ENCODE measurements around the gene NUMB.

The NUMB gene

DNA sequence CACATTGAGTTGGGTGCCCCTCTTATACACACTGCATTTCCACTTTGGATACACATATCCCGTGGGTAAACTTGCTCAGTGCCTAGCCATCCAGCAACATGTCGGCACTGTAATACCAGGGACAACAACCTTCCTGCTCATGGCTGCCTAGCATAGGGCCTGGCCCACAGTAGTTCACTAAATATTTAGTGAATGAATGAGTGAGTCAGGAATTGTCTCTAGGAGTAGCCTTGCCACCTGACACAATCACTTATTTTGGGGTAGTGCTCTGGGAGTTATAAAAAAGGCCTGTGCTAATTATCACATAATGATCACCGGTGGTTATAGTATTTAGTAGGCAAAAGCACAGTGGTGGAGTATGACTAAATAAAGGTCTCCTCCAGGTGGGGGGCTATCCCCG, 8.5 kb upstream of the NUMB start:
- no peak for TF ChIP-seq CTCF (IDR thresholded peaks at IDR 0.05; ENCODE audit: control insufficient read depth, extremely low read depth, insufficient read depth)
- DNase-seq (ENCODE audit: low read depth) = no peak
- no peak overlapping the region for H3K4me3 ChIP-seq (ENCODE audit: low read depth, low read length)

DNA sequence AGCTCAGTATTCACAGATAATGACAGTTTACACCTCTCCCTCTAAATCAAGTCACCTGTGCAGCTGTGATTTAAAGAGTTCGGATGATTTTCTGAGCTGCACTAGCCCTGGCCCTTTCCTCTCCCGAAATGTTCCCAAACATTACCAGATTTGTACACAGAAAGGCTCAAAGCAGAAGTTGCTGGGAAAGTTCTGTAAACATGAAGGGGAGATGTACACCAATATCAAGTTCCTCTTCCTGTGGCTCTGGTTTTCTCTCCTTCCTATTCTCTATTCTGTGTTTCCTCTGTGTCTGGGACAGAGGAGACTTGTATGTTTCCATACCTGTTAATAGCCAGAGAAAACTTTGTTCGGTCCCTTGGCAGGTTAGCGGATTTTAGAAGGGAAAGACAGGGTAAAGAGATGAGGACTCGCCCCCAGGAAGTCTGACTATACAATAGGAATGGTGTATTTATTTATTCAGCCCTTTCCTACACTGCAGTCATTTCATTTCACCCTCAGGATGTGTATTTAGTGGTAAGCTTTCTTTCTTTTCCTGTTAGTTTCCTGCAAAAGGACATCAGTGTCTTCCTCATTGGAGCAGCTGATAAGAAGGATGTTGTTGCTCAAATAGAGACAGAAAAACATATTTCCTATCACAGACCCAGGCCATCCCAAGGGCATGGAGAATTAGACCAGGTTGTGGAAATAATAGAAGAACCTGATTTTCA, 7.6 kb upstream of the NUMB start:
- DNase-seq (ENCODE audit: low read depth) = no peak
- H3K4me3 ChIP-seq (ENCODE audit: low read depth, low read length) = no peak overlapping the region
- no peak for TF ChIP-seq CTCF (IDR thresholded peaks at IDR 0.05; ENCODE audit: control insufficient read depth, extremely low read depth, insufficient read depth)

DNA sequence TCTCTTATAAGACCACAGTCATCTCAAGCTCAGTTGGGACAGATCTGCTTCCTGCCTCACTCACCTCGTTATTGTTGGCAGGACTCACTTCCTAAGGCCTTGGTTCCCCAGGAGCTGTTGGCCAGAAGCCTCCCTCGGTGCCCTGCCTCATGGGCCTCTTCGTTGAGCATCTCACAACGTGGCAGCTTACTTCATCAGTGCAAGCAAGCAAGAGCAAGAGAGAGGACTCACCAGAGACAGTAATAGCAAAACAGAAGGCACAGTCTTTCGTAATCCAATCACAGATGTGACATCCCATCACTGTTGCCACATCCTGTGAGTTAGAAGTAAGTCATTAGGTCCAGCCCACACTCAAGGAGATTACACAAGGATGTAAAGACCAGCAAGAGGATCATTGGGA, 5.1 kb upstream of the NUMB start:
- H3K4me3 ChIP-seq (ENCODE audit: low read depth, low read length) = no peak overlapping the region
- DNase-seq (ENCODE audit: low read depth) = no peak
- no peak for TF ChIP-seq CTCF (IDR thresholded peaks at IDR 0.05; ENCODE audit: control insufficient read depth, extremely low read depth, insufficient read depth)

DNA sequence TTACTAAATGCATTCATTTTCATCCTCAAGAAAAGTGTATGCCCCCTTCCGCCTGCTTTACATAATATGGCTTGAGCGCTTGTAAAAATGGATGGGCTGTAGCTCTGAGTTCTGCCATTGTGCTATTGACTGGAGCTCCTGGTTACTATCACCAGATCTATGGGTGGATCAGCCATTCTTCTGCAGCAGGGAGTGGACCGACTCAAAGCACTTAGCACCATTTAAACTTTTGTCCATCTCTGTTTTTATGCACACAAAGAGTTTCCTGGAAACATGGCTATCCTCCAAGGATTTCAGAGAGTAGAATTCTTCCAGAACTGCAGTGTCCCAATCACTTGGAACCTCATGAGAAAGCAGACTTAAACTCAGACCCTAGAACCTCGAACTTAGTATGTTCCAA, 4.5 kb upstream of the NUMB start:
- DNase-seq (ENCODE audit: low read depth) = no peak
- TF ChIP-seq CTCF (IDR thresholded peaks at IDR 0.05; ENCODE audit: control insufficient read depth, extremely low read depth, insufficient read depth) = no peak
- no peak overlapping the region for H3K4me3 ChIP-seq (ENCODE audit: low read depth, low read length)

DNA sequence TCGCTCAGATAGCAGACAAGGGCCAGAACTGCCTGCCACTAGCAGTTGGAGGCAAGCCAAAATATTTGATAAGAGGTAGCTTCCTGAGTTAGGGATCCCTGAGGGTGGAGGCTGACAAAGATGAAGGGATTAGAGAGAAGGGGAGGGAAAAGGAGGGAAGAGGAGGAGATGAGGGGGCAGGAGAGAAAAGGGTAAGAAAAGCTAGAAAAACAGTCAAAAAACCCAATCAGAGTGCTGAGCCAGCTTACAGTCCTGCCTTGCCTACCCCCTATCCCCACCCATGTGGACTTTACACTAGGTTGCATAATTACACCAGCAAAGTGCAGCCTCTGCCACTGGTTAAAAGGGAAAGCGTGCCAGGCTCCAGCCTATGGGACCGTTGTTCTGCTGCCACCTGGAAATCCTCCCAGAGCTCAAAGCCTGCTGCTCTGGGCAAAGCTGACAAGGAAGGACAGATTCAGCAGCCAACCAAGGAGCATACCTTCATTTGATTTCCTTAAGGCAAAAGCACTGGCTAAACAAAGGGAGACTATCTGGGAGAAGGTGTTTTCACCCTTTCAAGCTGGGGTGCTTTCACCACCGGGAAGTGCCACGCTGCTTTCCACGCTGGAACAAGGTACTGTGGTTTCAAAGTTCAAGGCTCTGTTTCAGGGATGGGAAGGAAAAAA, 3.8 kb upstream of the NUMB start:
- DNase-seq (ENCODE audit: low read depth) = peak; percentile 82
- no peak overlapping the region for H3K4me3 ChIP-seq (ENCODE audit: low read depth, low read length)
- no peak for TF ChIP-seq CTCF (IDR thresholded peaks at IDR 0.05; ENCODE audit: control insufficient read depth, extremely low read depth, insufficient read depth)

GRCh38 chr14:73461478-73462047, 3.2 kb upstream of the NUMB start:
- TF ChIP-seq CTCF (IDR thresholded peaks at IDR 0.05; ENCODE audit: control insufficient read depth, extremely low read depth, insufficient read depth) = no peak
- DNase-seq (ENCODE audit: low read depth) = no peak
- H3K4me3 ChIP-seq (ENCODE audit: low read depth, low read length) = no peak overlapping the region

Data from LNCaP clone FGC (cell line).